Esophagus muscularis mucosa (tissue), 4 donors: ENCODE results near the gene CAMKMT. TPM values are rescaled to one million over a fixed set of nuclear protein-coding genes. Genes with fewer than 3 reads are reported as not detected.

Source experiments
- DNase-seq: peaks from one replicate; pipeline ENCODE4 v3.0.0-alpha.2; 2017; ENCODE audit errors: extremely low spot score
- H3K27ac ChIP-seq, 4 donors: fragments of 200-600 bp; sonication (generic); replicated peaks in 1 of 4; 1 replicate in 3 of 4; 2 replicates in 1 of 4; pipeline ENCODE4 v1.5.1; 2016 to 2019; ENCODE audit warnings: mild to moderate bottlenecking in 1 of 4
- H3K27me3 ChIP-seq, 4 donors: fragments of 200-600 bp; sonication (generic); one replicate each; pipeline versions ENCODE4 v1.5.1 to v1.6.0; 2016 to 2019
- H3K36me3 ChIP-seq, 4 donors: fragments of 200-600 bp; sonication (generic); one replicate each; pipeline ENCODE4 v1.5.1; 2016 to 2019
- H3K4me1 ChIP-seq, 4 donors: fragments of 200-600 bp; sonication (generic); one replicate each; pipeline ENCODE4 v1.5.1; 2016 to 2019
- H3K4me3 ChIP-seq, 4 donors: fragments of 200-600 bp; sonication (generic); 1 replicate in 2 of 4; 2 replicates in 2 of 4; pipeline ENCODE4 v1.5.1; 2016 to 2019; ENCODE audit warnings: mild to moderate bottlenecking in 4 of 4, moderate library complexity in 1 of 4
- H3K9me3 ChIP-seq, 4 donors: fragments of 200-600 bp; sonication (generic); 1 replicate in 3 of 4; 2 replicates in 1 of 4; pipeline ENCODE4 v1.5.1; 2016 to 2019
- CTCF ChIP-seq, 3 experiments: fragments of 200-600 bp in 2 of 3; fragments of 450-650 bp in 1 of 3; sonication (generic) in 2 of 3; IDR thresholded peaks; one replicate each; pipeline ENCODE4 v1.5.1; 2017 to 2019; ENCODE audit warnings: antibody characterized with exemption in 3 of 3, mild to moderate bottlenecking in 2 of 3, moderate library complexity in 1 of 3
- EP300 ChIP-seq: sonication (generic); formaldehyde crosslinking; IDR thresholded peaks from one replicate; pipeline ENCODE4 v1.6.1; 2017; ENCODE audit warnings: antibody characterized with exemption
- POLR2A ChIP-seq: fragments of 450-650 bp; IDR thresholded peaks from one replicate; pipeline ENCODE4 v1.6.1; 2017; ENCODE audit warnings: antibody characterized with exemption, moderate library complexity, mild to moderate bottlenecking, low read depth
- POLR2AphosphoS5 ChIP-seq, 2 donors: sonication (generic); formaldehyde crosslinking; IDR thresholded peaks; one replicate each; pipeline ENCODE4 v1.6.1; 2017; ENCODE audit warnings: antibody characterized with exemption in 2 of 2
- WGBS: methylation state at CpG from one replicate; pipeline ENCODE4 v1.1.5; 2018; 5-methylcytosine and 5-hydroxymethylcytosine counted together
- intact Hi-C: fragments of 100-400 bp; cut with DNase I; formaldehyde crosslinking; loops from one replicate; pipeline ENCODE4 v1.15.1; 2023
- total RNA-seq, 4 donors: library from RNA; depleted of rRNA; stranded (reverse); fragments of >200 nt; gene quantifications; one replicate each; pipeline versions ENCODE4 v1.1.0 to v1.2.1, GENCODE V29; 2016

The CAMKMT gene
- total RNA-seq, 4 donors from 2014 or later, result 5.8 to 8.3 (median 6.9) TPM

- intact Hi-C loops, result no loop called here
- no peaks in the 10 kb centered on the region for H3K9me3 ChIP-seq
- no peak for TF ChIP-seq EP300
- TF ChIP-seq POLR2A, result no peak
- no peak for TF ChIP-seq POLR2AphosphoS5 (IDR thresholded peaks at IDR 0.05)
- TF ChIP-seq CTCF (IDR thresholded peaks at IDR 0.05), result no peak
- no peaks in the 10 kb centered on the region for H3K27me3 ChIP-seq
- no peaks in the 10 kb centered on the region for H3K4me1 ChIP-seq
- no peak overlapping the region for H3K4me3 ChIP-seq
- no peaks in the 10 kb centered on the region for H3K36me3 ChIP-seq
- H3K27ac ChIP-seq, result no peak overlapping the region
- WGBS, result 96% methylated on average over 1 of the region's 1 CpG
- no peak for DNase-seq
Observed at GRCh38 chr2:44455877-44456276, 94.1 kb downstream of the CAMKMT start.

DNA sequence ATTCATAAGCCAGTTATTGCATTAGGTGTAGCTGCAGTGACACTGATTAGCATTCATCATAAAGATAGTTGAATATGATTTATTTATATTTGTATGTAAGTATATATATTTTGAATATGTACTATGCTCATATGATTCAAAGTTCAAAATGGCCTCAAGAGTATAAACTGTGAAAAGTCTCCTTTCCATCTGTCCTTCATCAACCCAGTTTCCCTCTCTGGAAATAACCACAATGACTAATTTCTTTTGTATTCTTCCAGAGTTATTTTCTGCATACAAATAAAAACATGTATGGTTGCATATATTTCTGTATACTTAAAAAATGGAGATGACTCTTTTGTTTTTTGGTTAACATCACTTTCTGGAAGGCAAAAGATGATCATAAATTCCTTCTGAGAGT is 95.2 kb downstream of the CAMKMT start:
- Histone ChIP-seq H3K4me3 (no peak overlapping the region), H3K27ac (no peak overlapping the region), H3K27me3 (no peaks in the 10 kb centered on the region), H3K4me1 (no peaks in the 10 kb centered on the region), H3K9me3 (no peaks in the 10 kb centered on the region), H3K36me3 (no peaks in the 10 kb centered on the region)
- TF ChIP-seq EP300, result no peak
- TF ChIP-seq POLR2AphosphoS5 (IDR thresholded peaks at IDR 0.05), result no peak
- no peak for TF ChIP-seq CTCF (IDR thresholded peaks at IDR 0.05)
- TF ChIP-seq POLR2A, result no peak
- no peak for DNase-seq
- intact Hi-C loops, result no loop called here

DNA sequence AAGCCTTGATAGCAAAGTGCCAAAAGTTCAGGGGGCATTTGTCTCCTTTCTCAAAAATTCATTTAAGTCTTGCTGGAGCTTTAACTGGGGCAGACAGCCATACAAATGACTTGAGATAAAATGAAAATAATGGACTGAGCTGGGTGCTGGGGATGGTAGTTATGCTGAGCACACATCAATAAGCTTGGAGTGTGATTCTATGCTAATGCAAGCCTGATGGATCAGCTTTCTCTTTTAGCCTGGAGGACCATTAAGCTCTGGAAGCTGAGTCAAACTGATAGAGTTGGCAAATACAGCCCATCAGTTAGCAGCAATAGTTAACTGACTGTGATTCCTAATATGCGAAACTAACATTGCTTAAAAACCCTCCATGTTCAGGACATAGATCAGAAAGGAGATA is 98.0 kb downstream of the CAMKMT start:
- no peak for DNase-seq
- Histone ChIP-seq H3K4me3 (no peak overlapping the region), H3K27me3 (no peaks in the 10 kb centered on the region), H3K27ac (no peak overlapping the region), H3K9me3 (peaks cover 0 to 5% (median 0%) of the 10 kb centered on the region in 4 donors), H3K36me3 (no peaks in the 10 kb centered on the region), H3K4me1 (no peaks in the 10 kb centered on the region)
- TF ChIP-seq EP300 (no peak), POLR2AphosphoS5 (IDR thresholded peaks at IDR 0.05) (no peak), POLR2A (no peak), CTCF (IDR thresholded peaks at IDR 0.05) (no peak)
- WGBS, result 100% methylated on average over 1 of the region's 1 CpG
- intact Hi-C loops, result no loop called here

DNA sequence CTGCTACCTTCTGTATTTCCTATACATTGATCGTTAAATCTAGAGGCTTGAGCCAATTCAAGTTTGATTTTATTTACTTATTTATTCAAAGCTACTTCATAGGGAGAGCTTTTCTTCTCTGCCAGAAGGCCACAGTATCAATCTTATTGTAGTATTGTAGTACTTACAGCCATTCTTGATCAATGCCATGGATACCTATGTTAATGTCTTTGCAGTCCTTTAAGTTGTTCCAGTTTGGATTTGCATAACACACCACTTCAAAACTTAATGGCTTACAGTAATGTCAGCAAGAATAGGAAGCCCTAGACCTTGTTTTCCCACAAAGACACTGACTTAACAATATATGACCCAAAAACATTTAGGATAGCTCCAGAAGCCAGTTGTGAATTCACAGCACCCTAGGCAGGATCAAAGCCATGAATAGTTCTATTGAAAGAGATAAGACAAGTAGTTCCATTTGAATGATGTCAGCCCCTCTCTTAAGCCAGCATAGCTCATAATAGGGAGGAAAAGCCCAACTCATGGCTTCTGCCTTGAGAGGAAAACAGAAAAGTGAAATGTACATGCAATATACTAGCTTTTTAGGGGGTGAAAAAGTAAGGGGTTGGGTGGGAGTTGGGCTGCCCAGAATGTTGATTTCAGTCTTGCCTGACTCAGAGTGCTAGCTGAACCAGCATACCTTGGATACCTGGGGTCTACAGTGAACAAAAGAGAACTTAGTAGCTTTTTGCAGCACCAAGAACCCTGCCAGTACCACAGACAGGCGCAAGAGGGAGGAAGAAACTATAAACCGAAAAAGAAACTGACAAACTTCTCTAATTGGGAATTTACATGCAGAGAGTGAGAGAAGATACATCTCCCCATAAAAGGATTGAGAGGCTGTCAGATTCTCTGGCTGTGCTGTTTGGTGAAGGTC is 101.4 kb downstream of the CAMKMT start:
- H3K9me3 ChIP-seq, result peaks cover 0 to 6% (median 1%) of the 10 kb centered on the region in 4 donors
- intact Hi-C loops, result no loop called here
- WGBS, result 97% methylated on average over 3 of the region's 3 CpGs
- no peak overlapping the region for H3K27ac ChIP-seq
- no peaks in the 10 kb centered on the region for H3K36me3 ChIP-seq
- no peaks in the 10 kb centered on the region for H3K27me3 ChIP-seq
- H3K4me1 ChIP-seq, result no peaks in the 10 kb centered on the region
- no peak overlapping the region for H3K4me3 ChIP-seq
- DNase-seq, result no peak
- TF ChIP-seq POLR2AphosphoS5 (IDR thresholded peaks at IDR 0.05), result no peak
- no peak for TF ChIP-seq CTCF (IDR thresholded peaks at IDR 0.05)
